ENCODE data around the gene RPS6KB1. TPM values are rescaled to one million over a fixed set of nuclear protein-coding genes. Genes with fewer than 3 reads are reported as not detected.
A peak's percentile ranks its signal among the peaks of the same experiment; 100 is the strongest.
"Not testable (repeated sequence)": the region's sequence is repeated elsewhere in the genome, so short reads cannot be mapped to it uniquely, and the experiment has no call there.

Gene RPS6KB1
- polyA plus RNA-seq, 1 donor (not counting 4 experiments of a cell fraction or from before 2014, with no cell fraction given), result 19.7 TPM

DNA sequence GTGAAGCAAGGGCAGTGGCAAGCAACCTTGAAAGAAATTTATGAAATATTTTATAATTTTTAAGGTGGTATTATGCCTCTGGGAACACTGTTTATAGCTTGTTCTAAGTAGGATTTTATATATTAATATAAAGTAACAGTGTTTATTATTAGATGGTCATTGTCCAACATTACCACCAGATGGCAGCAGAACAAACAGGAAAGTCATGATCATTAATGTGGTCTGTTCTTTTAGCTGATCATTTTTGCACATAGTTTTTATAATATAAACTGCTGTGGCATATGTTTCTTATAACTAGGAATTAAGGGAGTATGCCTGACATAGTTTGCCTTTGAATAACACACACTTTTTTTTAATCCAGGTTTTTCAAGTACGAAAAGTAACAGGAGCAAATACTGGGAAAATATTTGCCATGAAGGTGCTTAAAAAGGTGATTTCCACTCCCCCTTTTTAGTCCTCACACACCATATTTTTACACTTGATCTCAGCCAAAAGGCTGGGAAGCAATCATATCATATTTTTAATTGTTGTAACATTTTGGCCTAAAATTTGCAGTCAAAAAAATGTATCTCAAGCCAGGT is 21.4 kb downstream of the RPS6KB1 start:
- no peak overlapping the region for H3K27ac ChIP-seq (ENCODE audit: control insufficient read depth, insufficient read depth, low read length)
- H3K9ac ChIP-seq (ENCODE audit: control insufficient read depth, extremely low read depth, insufficient read depth, low read length), result no peak overlapping the region
- dilution Hi-C loops (cut with MboI; ENCODE audit: extremely low pct_ligation_motif_present, low sequenced_read_pairs), result no loop called here
- H2AFZ ChIP-seq (ENCODE audit: control insufficient read depth, low read length), result no peak overlapping the region
- no peaks in the 10 kb centered on the region for H3K9me1 ChIP-seq (ENCODE audit: control insufficient read depth, extremely low read depth, insufficient read depth, low read length)
- no peaks in the 10 kb centered on the region for H3K79me2 ChIP-seq (ENCODE audit: control insufficient read depth, insufficient read depth, low read length)
- H3K4me1 ChIP-seq (ENCODE audit: control insufficient read depth, extremely low read depth, insufficient read depth, low read length), result no peaks in the 10 kb centered on the region
- peaks cover 12 to 15% of the 10 kb centered on the region in 2 experiments for H3K36me3 ChIP-seq (ENCODE audit: control insufficient read depth in 2 of 2, extremely low read depth in 1 of 2, insufficient read depth in 2 of 2, low read length in 2 of 2)
- H3K4me2 ChIP-seq (ENCODE audit: control insufficient read depth, extremely low read depth, insufficient read depth, low read depth, low read length), result no peak overlapping the region
- TF ChIP-seq EZH2 (IDR thresholded peaks at IDR 0.05; ENCODE audit: low read length) (no peak), CTCF (optimal IDR thresholded peaks at IDR 0.05 in 1 of 3, IDR thresholded peaks at IDR 0.05 in 1 of 3, conservative IDR thresholded peaks at IDR 0.05 in 1 of 3; ENCODE audit: extremely low read depth in 1 of 3, insufficient read depth in 2 of 3, low read length in 3 of 3) (peak in 2 of 3 experiments; percentile 29 to 34)
- H3K9me3 ChIP-seq (ENCODE audit: control insufficient read depth, low read depth, low read length), result no peaks in the 10 kb centered on the region
- DNase-seq (ENCODE audit: low read depth, low spot score) (no peak), FAIRE-seq (no peak)
- H4K20me1 ChIP-seq (ENCODE audit: control insufficient read depth, extremely low read depth, insufficient read depth, low read length), result no peaks in the 10 kb centered on the region
- H3K27me3 ChIP-seq (ENCODE audit: control insufficient read depth, extremely low read depth, insufficient read depth, low read length), result no peaks in the 10 kb centered on the region
- H3K4me3 ChIP-seq (ENCODE audit: control insufficient read depth in 2 of 3, extremely low read depth in 1 of 3, insufficient read depth in 2 of 3, low read depth in 1 of 3, low read length in 3 of 3), result no peak overlapping the region

DNA sequence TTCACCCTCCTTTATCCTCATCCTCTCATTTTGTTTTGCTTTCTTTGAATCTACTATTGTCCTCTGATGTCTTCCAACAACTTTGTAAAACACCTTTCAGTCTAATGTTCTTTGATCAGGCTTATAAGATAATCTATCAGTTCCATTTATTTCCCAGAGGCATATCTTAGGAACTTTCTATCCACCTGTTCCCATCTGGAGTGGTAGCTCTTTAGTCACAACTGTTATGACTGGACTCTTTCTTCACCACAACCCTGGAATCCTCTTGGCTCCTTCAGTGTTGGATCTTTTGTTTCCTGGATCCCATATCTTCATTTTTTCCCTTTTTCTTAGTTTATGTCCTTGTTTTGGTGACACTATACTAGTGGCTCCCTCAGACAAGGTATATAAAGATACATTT is 23.5 kb downstream of the RPS6KB1 start:
- Histone ChIP-seq H3K27me3 (ENCODE audit: control insufficient read depth, extremely low read depth, insufficient read depth, low read length) (no peaks in the 10 kb centered on the region), H3K36me3 (ENCODE audit: control insufficient read depth in 2 of 2, extremely low read depth in 1 of 2, insufficient read depth in 2 of 2, low read length in 2 of 2) (peaks cover 8 to 16% of the 10 kb centered on the region in 2 experiments), H3K9me3 (ENCODE audit: control insufficient read depth, low read depth, low read length) (no peaks in the 10 kb centered on the region), H2AFZ (ENCODE audit: control insufficient read depth, low read length) (no peak overlapping the region), H3K4me3 (ENCODE audit: control insufficient read depth in 2 of 3, extremely low read depth in 1 of 3, insufficient read depth in 2 of 3, low read depth in 1 of 3, low read length in 3 of 3) (no peak overlapping the region), H3K4me1 (ENCODE audit: control insufficient read depth, extremely low read depth, insufficient read depth, low read length) (no peaks in the 10 kb centered on the region), H3K79me2 (ENCODE audit: control insufficient read depth, insufficient read depth, low read length) (no peaks in the 10 kb centered on the region), H3K9me1 (ENCODE audit: control insufficient read depth, extremely low read depth, insufficient read depth, low read length) (no peaks in the 10 kb centered on the region), H3K9ac (ENCODE audit: control insufficient read depth, extremely low read depth, insufficient read depth, low read length) (no peak overlapping the region), H3K27ac (ENCODE audit: control insufficient read depth, insufficient read depth, low read length) (no peak overlapping the region), H4K20me1 (ENCODE audit: control insufficient read depth, extremely low read depth, insufficient read depth, low read length) (no peaks in the 10 kb centered on the region), H3K4me2 (ENCODE audit: control insufficient read depth, extremely low read depth, insufficient read depth, low read depth, low read length) (no peak overlapping the region)
- dilution Hi-C loops (cut with MboI; ENCODE audit: extremely low pct_ligation_motif_present, low sequenced_read_pairs), result no loop called here
- DNase-seq (ENCODE audit: low read depth, low spot score), result no peak
- TF ChIP-seq CTCF (optimal IDR thresholded peaks at IDR 0.05 in 1 of 3, IDR thresholded peaks at IDR 0.05 in 1 of 3, conservative IDR thresholded peaks at IDR 0.05 in 1 of 3; ENCODE audit: extremely low read depth in 1 of 3, insufficient read depth in 2 of 3, low read length in 3 of 3), result no peak
- TF ChIP-seq EZH2 (IDR thresholded peaks at IDR 0.05; ENCODE audit: low read length), result no peak
- no peak for FAIRE-seq

- H3K79me2 ChIP-seq (ENCODE audit: control insufficient read depth, insufficient read depth, low read length); H3K27me3 ChIP-seq (ENCODE audit: control insufficient read depth, extremely low read depth, insufficient read depth, low read length); FAIRE-seq; H3K4me2 ChIP-seq (ENCODE audit: control insufficient read depth, extremely low read depth, insufficient read depth, low read depth, low read length); H3K27ac ChIP-seq (ENCODE audit: control insufficient read depth, insufficient read depth, low read length); H3K4me1 ChIP-seq (ENCODE audit: control insufficient read depth, extremely low read depth, insufficient read depth, low read length); dilution Hi-C loops (cut with MboI; ENCODE audit: extremely low pct_ligation_motif_present, low sequenced_read_pairs); H3K9me1 ChIP-seq (ENCODE audit: control insufficient read depth, extremely low read depth, insufficient read depth, low read length); H3K9ac ChIP-seq (ENCODE audit: control insufficient read depth, extremely low read depth, insufficient read depth, low read length); DNase-seq (ENCODE audit: low read depth, low spot score); H4K20me1 ChIP-seq (ENCODE audit: control insufficient read depth, extremely low read depth, insufficient read depth, low read length); H2AFZ ChIP-seq (ENCODE audit: control insufficient read depth, low read length); H3K4me3 ChIP-seq (ENCODE audit: control insufficient read depth in 2 of 3, extremely low read depth in 1 of 3, insufficient read depth in 2 of 3, low read depth in 1 of 3, low read length in 3 of 3); H3K9me3 ChIP-seq (ENCODE audit: control insufficient read depth, low read depth, low read length): not testable (repeated sequence)
- peaks cover 5 to 11% of the 10 kb centered on the region in 2 experiments for H3K36me3 ChIP-seq (ENCODE audit: control insufficient read depth in 2 of 2, extremely low read depth in 1 of 2, insufficient read depth in 2 of 2, low read length in 2 of 2)
Measured at GRCh38 chr17:59920637-59921036, 27.7 kb downstream of the RPS6KB1 start.

DNA sequence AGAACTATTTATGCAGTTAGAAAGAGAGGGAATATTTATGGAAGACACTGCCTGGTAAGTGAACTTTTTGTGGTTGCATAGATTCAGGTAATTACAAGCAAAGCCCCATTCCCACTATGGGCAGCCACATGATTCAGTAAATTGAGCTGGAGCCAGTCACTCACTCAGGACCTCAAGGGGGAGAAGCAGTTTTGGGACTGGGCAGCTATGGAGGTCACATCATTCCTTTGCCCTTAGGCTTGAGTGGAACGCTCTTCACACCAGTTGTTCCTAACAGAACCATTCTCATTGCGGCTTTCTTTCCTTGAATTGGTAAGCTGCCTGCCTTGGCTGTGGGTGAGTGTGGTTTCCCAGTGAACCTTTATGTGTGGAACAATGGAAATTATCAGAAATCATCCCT is 37.2 kb downstream of the RPS6KB1 start:
- H3K27me3 ChIP-seq (ENCODE audit: control insufficient read depth, extremely low read depth, insufficient read depth, low read length); H4K20me1 ChIP-seq (ENCODE audit: control insufficient read depth, extremely low read depth, insufficient read depth, low read length); H3K9ac ChIP-seq (ENCODE audit: control insufficient read depth, extremely low read depth, insufficient read depth, low read length); H3K9me3 ChIP-seq (ENCODE audit: control insufficient read depth, low read depth, low read length); H3K79me2 ChIP-seq (ENCODE audit: control insufficient read depth, insufficient read depth, low read length); DNase-seq (ENCODE audit: low read depth, low spot score); H3K27ac ChIP-seq (ENCODE audit: control insufficient read depth, insufficient read depth, low read length); H3K4me2 ChIP-seq (ENCODE audit: control insufficient read depth, extremely low read depth, insufficient read depth, low read depth, low read length); FAIRE-seq; H3K4me3 ChIP-seq (ENCODE audit: control insufficient read depth in 2 of 3, extremely low read depth in 1 of 3, insufficient read depth in 2 of 3, low read depth in 1 of 3, low read length in 3 of 3); H3K36me3 ChIP-seq (ENCODE audit: control insufficient read depth in 2 of 2, extremely low read depth in 1 of 2, insufficient read depth in 2 of 2, low read length in 2 of 2); H3K9me1 ChIP-seq (ENCODE audit: control insufficient read depth, extremely low read depth, insufficient read depth, low read length); H3K4me1 ChIP-seq (ENCODE audit: control insufficient read depth, extremely low read depth, insufficient read depth, low read length); H2AFZ ChIP-seq (ENCODE audit: control insufficient read depth, low read length): not testable (repeated sequence)
- dilution Hi-C loops (cut with MboI; ENCODE audit: extremely low pct_ligation_motif_present, low sequenced_read_pairs), result loop anchor here (25.0 kb wide), 1 partner anchor 132 kb away; no protein-coding TSS in a partner anchor
